ENCODE measurements around the gene PLIN4.

DNA sequence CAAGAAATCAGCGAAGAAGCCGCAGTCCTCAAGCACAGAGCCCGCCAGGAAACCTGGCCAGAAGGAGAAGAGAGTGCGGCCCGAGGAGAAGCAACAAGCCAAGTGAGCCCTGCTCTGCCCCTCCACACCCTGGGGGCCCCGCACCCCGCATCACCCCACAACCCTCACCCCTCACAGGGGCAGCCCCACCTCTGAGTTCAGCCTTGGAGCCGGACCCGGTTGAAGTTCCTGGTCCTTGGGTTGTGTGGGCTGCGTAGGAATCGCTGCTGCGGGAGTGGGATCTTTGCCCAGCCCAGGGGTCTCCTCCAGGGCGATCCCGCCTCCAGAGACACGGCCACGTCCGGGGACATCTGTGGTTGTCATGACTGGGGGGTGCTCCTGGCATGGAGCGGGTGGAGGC is 22.0 kb downstream of the PLIN4 start:
- TF ChIP-seq, protein P1, sequence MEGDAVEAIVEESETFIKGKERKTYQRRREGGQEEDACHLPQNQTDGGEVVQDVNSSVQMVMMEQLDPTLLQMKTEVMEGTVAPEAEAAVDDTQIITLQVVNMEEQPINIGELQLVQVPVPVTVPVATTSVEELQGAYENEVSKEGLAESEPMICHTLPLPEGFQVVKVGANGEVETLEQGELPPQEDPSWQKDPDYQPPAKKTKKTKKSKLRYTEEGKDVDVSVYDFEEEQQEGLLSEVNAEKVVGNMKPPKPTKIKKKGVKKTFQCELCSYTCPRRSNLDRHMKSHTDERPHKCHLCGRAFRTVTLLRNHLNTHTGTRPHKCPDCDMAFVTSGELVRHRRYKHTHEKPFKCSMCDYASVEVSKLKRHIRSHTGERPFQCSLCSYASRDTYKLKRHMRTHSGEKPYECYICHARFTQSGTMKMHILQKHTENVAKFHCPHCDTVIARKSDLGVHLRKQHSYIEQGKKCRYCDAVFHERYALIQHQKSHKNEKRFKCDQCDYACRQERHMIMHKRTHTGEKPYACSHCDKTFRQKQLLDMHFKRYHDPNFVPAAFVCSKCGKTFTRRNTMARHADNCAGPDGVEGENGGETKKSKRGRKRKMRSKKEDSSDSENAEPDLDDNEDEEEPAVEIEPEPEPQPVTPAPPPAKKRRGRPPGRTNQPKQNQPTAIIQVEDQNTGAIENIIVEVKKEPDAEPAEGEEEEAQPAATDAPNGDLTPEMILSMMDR (optimal IDR thresholded peaks at IDR 0.05 in 1 of 3, IDR thresholded peaks at IDR 0.05 in 1 of 3, conservative IDR thresholded peaks at IDR 0.05 in 1 of 3; ENCODE audit: extremely low read depth in 1 of 3, insufficient read depth in 2 of 3, low read length in 3 of 3): no peak
- TF ChIP-seq EZH2 (IDR thresholded peaks at IDR 0.05; ENCODE audit: low read length): no peak

Measured in keratinocyte (primary cell).